ENCODE results near the gene CYP4A22. TPM values are rescaled to one million over a fixed set of nuclear protein-coding genes. Genes with fewer than 3 reads are reported as not detected.
"Not testable (repeated sequence)": the region's sequence is repeated elsewhere in the genome, so short reads cannot be mapped to it uniquely, and the experiment has no call there.

Gene CYP4A22
- total RNA-seq, 1 donor from 2014 or later: 0.23 TPM

DNA sequence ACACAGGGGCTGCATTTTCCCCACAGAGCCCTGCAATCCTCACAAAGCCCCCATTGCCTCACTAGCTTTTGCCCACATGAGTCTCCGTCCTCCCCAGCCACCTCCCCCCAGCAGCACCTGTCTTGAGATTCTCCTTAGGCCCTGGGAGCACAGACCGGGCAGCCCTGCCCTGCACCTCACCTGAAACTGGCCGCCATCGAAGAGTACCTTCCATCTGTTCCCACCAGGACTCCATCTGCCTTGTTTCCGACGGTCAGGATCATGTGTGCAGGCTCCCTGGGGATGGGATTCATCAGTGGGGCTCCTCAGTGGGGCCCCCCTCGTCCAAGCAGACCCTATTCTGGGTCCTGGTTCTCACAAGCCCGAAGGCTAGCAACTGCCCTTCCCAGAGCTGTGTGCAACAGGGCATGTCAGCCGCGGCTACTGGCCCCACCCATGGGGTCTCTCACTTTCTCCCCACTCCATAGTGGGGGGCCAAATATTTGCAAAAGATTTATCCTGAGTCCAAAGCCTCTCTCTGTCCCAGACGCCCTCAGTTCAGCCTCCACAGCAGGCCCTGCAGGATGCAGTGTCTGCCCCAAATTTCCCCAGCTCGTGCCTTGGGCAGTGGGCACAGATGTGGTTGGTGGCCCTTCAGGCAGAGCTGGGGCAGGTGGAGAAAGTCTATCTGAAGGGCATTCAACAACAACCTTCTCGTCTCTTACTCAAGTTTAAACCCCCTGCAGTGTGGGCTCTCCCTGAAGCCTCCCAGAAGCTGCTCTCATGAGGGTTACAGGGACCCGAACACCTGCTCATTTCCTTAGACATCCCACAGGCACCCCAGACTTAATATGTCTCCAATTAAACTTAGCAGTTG, 47.8 kb downstream of the CYP4A22 start:
- DNase-seq (ENCODE audit: low spot score): no peak

DNA sequence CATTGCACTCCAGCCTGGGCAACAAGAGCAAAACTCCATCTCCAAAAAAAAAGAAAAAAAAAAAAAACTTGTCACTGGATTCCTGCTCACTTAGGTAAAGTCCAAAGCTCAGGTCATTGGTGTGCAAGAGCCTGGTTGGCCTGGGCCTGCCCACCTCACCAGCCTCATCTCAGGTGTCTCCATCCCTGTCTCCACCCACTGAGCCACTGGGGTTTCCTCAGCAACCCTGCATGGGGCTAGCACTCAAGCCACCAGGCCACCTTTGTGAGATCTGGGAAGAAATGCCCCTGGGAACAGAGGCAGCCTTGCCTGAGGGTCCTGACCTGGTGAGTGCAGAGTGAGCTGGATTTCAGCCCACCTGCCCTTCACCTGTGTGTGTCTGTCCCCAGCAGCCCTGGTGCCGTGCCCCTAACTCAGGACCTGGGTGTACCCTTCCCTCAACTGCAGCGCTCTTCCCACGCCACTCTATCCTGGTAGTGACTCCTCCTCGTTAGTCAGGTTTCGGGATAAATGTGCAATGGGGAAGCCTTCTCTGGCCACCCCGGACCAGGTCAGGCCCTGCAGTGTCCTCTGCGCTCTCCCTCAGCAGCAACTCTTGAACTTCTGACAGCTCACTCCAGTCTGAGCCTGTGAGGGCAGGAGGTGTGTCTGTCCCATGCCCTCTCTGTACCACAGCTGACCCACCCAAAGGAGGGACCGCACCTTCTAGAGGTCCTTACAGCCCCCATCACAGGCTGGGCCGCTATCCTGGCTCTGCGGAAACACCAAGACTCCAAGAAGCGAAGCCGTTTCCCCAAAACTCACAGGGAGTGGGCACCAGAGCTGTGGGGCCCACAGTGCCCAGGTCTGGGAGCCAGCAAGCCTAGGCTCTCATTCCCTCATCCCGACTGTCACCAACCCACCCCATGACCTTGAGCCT, 49.3 kb downstream of the CYP4A22 start:
- DNase-seq (ENCODE audit: low spot score): peak; percentile 22

DNA sequence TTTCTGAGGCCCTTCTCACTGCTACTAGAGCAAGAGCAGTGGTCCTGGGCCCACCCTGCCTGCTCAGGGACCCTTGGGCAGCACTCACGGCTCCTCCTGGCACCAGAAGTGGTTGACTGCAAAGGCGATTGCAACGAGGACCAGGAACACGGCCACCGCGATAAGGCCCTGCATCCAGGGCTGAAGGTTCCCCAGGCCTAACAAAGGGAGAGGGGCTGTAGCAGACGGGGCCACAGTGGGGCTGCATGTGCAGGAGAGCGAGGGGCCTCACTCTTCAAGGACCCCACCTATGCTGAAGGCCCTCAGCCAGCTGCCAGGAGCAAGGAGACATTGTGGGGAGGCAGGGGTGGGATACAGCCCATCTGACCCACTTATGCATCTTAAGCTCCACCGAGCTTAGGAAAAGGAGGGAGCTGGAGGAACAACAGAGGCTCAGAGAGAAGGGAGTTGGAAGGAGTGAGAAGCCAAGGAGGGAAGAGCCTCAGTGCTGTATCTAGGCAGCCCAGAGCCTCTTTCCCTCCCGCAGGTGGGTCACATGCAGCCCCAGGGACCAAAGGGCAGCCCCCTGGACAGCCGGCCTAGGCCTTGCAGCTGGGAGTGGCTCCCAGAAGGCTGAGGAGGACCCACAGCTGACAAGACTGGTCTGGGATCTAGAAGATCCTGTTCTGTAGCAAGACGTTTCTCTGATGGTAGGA, 50.1 kb downstream of the CYP4A22 start:
- DNase-seq (ENCODE audit: low spot score): peak; percentile 29

DNA sequence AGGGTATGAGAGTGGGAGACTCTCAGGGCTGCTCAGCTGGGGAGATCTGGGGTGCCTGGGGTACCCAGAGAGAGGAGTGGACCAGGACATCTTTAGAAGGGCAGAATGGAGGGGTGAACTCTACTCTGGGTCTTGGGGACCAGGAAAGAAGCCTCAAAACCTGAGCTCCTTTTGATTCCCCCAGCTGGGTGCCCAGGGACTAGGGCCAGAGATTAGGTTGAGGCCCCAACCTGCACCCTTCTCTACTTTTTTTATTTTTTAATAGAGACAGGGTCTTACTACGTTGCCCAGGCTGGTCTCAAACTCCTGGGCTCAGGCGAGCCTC, 50.6 kb downstream of the CYP4A22 start:
- no peak for DNase-seq (ENCODE audit: low spot score)

DNA sequence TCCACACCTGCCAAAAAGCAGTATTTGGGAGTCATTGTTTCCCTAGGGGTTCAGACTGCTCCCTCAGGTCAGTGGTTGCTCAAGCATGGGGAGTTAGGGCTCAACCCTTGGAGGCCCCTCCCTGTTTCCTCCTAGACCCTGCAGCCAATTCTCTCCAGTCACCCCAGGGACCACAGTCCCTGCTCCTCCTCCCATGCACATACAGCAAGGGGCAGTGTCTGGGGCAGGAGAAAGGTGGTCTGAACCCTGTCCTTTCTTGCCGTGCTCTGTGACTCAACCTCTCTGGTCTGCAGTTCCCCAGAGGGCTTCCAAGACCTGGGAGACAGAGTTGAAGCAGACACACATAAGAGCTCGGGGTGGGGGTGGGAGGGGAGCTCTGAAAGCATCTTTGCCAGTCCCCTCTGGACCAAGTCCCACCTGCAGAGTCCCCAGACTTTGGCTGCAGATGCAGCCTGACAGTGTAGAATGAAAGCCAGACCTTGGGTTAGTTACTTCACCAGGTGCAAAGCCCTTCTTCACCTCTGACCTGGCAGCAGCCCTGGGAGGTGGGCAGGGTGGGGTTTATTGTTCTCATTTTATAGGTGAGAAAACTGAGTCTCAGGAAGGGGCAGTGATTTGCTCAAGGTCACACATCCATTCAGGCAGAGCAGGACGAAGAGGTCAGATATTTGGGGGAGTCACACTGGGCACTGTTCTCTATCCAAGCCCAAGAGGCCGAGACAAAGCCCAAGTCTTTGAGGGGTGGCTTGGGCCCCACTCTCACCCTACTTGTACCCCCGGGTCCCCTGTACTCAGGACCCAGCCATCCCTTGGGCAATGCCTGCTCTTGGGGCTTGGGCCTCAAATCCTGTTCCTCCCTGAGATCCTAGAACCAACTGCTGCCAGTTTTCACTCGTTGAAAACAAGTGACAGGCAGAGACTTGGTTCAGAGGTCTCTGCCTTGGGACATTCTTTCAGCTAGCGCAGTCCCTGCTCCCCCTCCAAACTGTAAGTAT, 51.8 kb downstream of the CYP4A22 start:
- peak; percentile 34 for DNase-seq (ENCODE audit: low spot score)

DNA sequence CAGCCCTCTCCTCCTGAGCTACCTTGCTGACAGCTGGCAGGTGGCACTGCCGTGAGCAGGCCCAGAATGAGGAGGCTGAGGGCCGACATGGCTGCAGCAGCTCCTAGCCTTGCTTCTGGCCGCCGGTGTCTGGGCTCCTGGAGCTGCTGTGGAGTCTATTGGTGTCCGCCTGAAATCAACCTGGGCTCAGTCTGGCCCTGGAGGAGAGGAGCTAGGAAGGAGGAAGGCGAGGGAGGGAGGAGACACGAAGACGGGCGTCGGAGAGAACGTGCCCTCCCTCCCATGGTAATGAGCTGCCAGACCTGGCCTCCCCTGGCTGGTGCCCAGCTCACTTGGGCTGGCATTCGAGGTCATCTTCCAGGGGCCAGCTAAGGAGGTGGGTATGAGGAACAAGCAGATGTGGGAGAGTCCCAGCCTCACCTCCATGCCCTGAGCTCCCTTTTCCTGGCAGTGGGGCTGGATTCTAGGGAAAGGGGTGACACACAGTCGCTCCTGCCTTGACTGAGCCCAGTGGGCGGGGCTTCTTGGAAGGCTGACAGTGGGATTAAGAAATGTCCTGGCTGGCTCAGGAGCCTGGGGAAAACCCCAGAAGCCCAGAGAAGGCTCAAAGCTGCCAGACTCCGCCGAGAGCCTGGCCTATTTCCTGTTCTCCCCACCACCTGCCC, 52.7 kb downstream of the CYP4A22 start, which contains the start of gene PDZK1IP1:
Gene PDZK1IP1 (minus strand): TSS at position 193 of the 665 bp plus-strand sequence. CDS start 104 bp downstream, at position 89.
- DNase-seq (ENCODE audit: low spot score): peak; percentile 80

DNA sequence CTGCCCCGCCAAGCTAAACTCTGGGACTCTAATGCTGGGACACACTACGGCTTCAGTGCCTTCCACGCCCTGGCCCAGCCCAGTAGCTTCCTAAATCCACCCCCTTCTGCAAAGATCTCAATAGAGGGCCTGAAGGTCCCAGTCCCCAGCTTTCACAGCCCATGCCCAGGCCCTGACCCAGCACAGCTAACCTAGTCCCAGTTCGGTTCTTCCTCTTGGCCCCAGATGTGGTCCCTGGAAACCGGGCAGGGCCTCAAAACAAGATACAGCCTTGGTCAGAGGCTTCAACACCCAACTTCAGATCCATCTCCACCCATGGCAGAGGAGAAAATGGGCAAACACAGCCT, 53.2 kb downstream of the CYP4A22 start:
- DNase-seq (ENCODE audit: low spot score): no peak

DNA sequence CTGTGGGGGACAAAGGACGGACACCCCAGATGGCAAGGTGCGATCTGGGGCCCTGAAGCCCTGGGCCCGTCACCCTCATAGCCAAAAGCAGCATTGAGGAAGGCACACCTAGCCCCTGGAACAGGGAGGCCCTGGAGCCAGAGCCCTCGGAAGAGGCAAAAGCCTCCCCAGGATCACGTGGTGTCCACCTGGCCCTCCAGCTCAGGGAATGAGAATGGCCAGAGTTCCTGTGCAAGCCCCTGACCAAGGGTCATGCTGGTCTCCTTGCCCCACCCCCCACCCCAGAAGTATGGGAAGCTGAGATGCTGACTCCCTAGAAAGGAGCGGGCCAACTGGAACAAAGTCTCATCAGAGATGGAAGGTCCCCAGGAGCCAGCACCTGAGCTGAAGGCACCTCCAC, 53.6 kb downstream of the CYP4A22 start:
- peak; percentile 36 for DNase-seq (ENCODE audit: low spot score)

DNA sequence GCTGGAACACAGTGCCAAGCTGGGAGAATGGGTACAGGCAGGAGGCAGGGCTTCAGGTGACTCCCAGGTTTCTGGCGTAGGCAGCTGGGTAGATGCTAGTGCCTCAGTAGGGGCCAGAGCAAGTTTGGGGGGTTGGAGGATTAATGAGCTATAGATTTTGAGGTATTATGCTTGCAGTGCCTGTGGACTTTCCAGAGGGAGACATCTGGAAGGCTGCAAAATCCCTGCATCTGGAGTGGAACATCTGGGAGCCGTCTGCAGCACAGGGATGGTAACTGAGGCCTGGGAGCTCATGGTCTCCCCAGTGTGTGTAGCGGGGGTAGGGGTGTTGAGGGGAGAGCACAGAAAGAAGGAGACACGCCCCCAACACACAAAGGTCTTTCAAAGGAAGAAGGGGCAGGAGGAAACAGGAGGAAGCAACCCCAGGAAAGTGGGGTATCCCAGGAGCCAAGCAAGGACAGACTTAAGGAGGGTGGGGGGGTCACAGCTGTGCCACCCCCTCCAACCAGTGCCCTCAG, 54.8 kb downstream of the CYP4A22 start:
- peak; percentile 35 for DNase-seq (ENCODE audit: low spot score)

DNA sequence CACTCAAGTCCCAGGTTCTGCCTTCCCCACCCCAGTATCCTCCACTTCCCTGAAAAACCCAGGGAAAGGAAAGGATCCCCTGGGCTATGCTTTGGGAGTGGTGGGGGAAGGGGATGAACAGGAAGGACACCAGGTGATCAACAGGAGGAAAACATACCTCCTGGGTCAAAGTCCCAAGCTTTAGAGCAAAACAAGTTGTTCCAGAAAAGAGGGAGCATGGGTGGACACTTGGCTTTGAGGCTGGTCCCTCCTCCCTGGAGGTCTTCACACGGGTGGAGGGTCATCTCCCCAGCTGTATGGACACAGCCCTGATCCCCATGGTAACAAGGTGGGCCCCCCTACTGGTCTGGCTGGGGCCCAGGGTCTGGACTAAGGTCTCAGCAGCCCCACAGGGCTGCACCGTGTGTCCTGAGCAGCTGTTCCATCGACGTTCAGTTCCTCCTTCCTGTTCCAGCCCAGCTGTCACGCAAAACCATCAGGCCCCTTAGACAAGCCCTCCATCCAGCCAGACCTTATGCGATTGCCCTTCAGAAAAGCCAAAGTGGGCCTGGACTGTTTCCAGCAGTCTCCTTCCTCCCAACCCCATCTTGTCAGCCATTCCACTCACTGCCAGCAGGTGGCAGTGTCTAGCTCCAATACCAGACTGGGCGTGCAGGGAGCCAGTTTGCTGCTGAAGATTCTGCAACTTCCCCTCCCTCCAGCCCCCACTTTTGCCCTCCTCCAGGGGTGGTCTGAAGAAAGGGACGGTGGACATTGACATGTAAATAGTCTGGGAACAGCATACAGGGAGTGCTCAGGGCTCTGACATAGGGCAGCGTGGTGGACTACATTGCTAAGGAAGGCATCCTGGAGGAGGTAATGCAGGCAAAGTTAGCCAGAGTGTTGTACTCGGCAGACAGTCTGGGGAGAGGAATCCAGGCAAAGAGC, 55.5 kb downstream of the CYP4A22 start:
- DNase-seq (ENCODE audit: low spot score): peak; percentile 75

DNA sequence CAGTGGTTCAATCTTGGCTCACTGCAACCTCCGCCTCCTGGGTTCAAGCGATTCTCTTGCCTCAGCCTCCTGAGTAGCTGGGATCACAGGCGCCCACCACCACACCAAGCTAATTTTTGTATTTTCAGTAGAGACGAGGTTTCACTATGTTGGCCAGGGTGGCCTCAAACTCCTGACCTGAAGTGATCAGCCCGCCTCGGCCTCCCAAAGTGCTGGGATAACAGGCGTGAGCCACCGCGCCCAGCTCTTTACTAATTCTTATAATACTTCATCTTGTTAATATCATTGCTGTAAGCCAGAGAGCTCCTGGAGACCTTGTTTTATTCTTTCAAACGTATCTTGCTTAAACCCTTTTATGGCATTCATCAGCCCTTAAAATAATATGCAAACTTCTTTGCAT, 56.3 kb downstream of the CYP4A22 start:
- not testable (repeated sequence) for DNase-seq (ENCODE audit: low spot score)

DNA sequence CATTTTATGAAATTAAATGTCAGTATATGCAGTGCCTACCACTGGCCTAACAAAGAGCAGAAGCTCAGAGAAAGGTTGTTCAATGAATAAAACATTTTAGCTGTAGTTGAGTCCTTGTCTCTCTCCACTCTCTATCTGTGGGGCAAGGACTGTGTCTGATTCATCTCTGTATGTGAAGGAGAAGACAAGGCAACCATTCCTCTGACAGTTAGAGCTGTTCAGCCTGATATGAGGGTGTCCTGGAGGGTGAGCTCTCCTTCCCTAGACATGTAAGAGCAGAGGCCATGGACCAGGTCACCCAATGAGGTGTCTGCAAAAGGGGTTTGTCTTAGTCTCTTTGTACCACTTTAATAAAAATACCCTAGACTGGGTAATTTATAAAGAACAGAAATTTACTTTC, 57.1 kb downstream of the CYP4A22 start:
- no peak for DNase-seq (ENCODE audit: low spot score)

DNA sequence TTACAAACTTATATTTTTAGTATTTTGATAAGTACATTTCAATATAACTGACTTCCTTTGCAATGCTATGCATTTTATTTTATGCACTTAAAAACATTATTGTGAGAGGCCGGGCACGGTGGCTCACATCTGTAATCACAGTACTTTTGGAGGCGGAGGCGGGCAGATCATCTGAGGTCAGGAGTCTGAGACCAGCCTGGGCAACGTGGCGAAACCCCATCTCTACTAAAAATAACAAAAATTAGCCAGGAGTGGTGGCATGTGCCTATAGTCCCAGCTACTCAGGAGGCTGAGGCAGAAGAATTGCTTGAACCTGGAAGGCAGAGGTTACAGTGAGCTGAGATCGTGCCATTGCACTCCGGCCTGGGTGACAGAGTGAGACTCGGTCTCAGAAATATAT, 58.7 kb downstream of the CYP4A22 start:
- not testable (repeated sequence) for DNase-seq (ENCODE audit: low spot score)

DNA sequence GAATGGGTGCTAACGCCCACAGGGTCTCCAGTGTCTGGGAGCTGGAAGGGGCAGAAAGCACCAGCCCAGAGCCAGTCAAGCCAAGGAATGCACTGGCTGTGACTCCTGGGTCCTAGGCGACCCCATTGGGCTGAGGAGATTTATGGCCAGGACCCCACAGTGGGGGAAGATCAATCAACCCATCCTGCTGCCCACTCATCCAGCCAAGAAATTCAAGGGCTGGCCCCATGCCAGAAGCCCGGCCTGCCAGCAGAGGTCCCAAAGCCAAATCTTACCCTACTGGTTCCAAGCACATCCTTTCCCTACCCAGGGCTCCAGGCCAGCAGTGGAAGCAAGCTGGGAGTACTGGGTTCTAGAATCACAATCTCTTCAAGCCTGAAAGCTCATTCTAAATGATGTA, 59.4 kb downstream of the CYP4A22 start:
- DNase-seq (ENCODE audit: low spot score): no peak

DNA sequence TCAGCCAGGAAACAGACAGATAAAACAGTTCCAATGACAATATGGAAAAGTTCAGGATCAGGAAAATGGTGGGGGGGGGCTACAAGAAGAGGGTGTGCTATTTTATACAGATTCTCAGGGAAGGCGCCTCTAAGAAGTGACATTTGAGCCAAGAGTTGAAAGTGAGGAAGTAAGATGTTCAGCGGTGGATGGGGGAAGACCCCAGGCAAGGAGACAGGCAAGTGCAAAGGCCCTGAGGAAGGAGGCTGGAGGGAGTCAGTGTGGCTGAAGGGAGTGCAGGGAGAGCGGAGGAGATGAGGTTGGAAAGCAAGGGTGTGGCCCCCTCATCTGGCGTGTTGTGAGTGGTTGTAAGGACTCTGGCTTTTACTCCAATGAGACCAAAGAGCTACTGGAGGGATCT, 61.0 kb downstream of the CYP4A22 start:
- DNase-seq (ENCODE audit: low spot score): no peak

Data from ureter (tissue), 1 donor.